NT2/D1 (cell line): ENCODE data around the gene ANK3.

Experiments
- DNase-seq: peaks from one replicate; pipeline ENCODE4 v3.0.0-alpha.2; 2011; ENCODE audit warnings: low read depth, low spot score
- H3K27me3 ChIP-seq: 2 replicates; pipeline ENCODE4 v1.6.0; 2011; ENCODE audit warnings: mild to moderate bottlenecking; ENCODE audit not compliant: insufficient read length, insufficient read depth
- H3K36me3 ChIP-seq: 2 replicates; pipeline ENCODE4 v1.6.1; 2011; ENCODE audit warnings: mild to moderate bottlenecking, low read length, mixed read lengths; ENCODE audit not compliant: insufficient read depth, insufficient read length
- H3K4me1 ChIP-seq: 2 replicates; pipeline ENCODE4 v1.5.1; 2011; ENCODE audit not compliant: insufficient read depth, insufficient read length
- H3K4me3 ChIP-seq: 2 replicates; pipeline ENCODE4 v1.5.1; 2011; ENCODE audit warnings: low read depth; ENCODE audit not compliant: insufficient read length
- H3K9ac ChIP-seq: 2 replicates; pipeline ENCODE4 v1.6.0; 2011; ENCODE audit warnings: low read depth; ENCODE audit not compliant: insufficient read length
- H3K9me3 ChIP-seq: 2 replicates; pipeline ENCODE4 v1.5.1; 2011; ENCODE audit warnings: mild to moderate bottlenecking, low read length; ENCODE audit not compliant: insufficient read depth
- SUZ12 ChIP-seq: IDR thresholded peaks from 2 replicates; pipeline ENCODE4 v1.6.1; 2011; ENCODE audit not compliant: insufficient read length, insufficient read depth; ENCODE audit errors: extremely low read depth
- YY1 ChIP-seq: IDR thresholded peaks from 2 replicates; pipeline ENCODE4 v1.6.1; 2011; ENCODE audit not compliant: insufficient read length, insufficient read depth
- ZNF274 ChIP-seq: IDR thresholded peaks from 2 replicates; pipeline ENCODE4 v1.6.1; 2011; ENCODE audit warnings: mild to moderate bottlenecking, low read depth, low read length

Gene ANK3

DNA sequence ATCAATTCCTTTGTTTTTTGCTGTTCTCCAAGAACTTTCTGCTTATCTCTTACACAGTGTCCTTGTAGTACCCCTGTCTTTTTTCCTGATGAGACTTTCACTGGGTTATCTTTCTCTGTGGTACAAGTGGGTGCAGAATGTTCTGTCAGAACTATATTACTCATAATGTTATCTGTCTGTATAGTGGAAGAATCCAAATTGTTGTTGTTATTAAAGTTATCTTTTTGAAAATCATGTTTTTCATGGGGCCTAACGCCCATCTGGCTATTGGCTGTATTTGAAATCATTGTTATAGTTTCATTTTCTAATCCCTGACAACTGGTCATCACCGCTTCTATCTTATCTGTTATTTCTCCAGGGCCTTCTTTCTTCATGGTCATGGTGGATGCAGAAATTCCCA lies 320.4 kb downstream of the ANK3 start:
- no peak overlapping the region for H3K9ac ChIP-seq
- no peak overlapping the region for H3K4me3 ChIP-seq
- no peaks in the 10 kb centered on the region for H3K4me1 ChIP-seq
- H3K27me3 ChIP-seq, result no peaks in the 10 kb centered on the region
- no peaks in the 10 kb centered on the region for H3K36me3 ChIP-seq
- no peaks in the 10 kb centered on the region for H3K9me3 ChIP-seq
- no peak for DNase-seq
- TF ChIP-seq ZNF274 (no peak), YY1 (no peak), SUZ12 (no peak)

DNA sequence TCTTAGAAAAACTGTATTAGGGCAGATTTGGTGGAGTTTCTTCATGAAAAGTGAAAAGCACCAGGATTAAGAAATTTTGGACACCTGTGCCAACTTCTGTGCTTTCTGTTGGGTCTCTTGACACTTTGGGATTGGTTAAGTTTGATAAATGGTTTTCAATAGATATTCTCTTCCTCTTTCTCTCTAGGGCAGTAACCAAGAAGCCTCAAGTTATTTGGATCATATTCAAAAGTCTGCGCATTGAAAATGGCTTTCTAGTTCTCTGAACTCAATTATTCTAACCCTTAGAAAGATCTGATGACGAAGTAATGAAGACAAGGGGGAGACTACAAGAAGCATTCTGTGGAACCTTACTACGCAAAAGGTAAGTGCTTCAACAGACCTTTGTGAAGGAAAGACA lies 339.3 kb downstream of the ANK3 start:
- Histone ChIP-seq H3K9ac (no peak overlapping the region), H3K4me1 (no peaks in the 10 kb centered on the region), H3K4me3 (no peak overlapping the region), H3K36me3 (no peaks in the 10 kb centered on the region), H3K27me3 (no peaks in the 10 kb centered on the region), H3K9me3 (no peaks in the 10 kb centered on the region)
- no peak for DNase-seq
- no peak for TF ChIP-seq ZNF274
- no peak for TF ChIP-seq SUZ12
- no peak for TF ChIP-seq YY1

DNA sequence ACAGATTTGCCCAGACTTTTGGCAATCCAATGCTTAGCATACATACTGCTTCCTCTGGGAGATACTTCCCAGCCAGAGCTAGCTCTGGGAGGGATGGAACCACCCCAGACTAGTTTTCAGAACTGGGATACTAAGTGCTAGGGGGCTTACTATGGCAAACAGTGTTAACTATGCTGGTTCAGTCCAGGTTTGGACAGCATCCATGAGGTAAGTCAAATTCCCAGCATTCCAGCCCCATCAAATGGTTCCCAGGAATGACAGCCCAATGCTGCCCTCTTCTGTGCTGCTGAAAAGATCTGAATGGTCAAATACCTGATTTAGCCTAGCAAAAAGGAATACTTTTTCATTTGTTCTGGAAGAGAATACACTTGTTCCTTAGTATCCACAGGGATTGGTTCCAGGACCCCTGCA lies 341.6 kb downstream of the ANK3 start:
- no peak for TF ChIP-seq ZNF274
- no peak for TF ChIP-seq YY1
- no peak for TF ChIP-seq SUZ12
- no peak overlapping the region for H3K9ac ChIP-seq
- no peaks in the 10 kb centered on the region for H3K27me3 ChIP-seq
- H3K9me3 ChIP-seq, result no peaks in the 10 kb centered on the region
- H3K4me3 ChIP-seq, result no peak overlapping the region
- no peaks in the 10 kb centered on the region for H3K36me3 ChIP-seq
- peak; percentile 57 for DNase-seq
- H3K4me1 ChIP-seq, result no peaks in the 10 kb centered on the region

DNA sequence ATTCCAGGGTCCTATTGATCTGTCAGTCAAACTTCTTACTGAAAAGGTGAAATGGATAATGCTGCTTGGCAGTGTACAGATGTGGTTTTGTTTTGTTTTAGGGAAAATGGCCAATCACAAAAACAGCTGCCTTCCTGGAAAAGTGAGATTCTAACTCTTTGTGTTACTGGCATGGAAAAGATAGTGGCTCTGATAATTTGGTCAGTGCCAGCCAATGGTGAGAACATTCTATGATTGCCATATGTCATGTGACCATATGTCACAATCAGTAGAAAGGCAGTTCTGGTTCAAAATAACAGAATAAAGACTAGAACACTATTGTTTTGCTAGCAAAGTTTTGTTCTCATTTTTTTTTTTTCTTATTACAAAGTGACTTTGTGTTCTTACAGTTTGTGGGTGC lies 344.1 kb downstream of the ANK3 start:
- Histone ChIP-seq H3K9ac (no peak overlapping the region), H3K4me1 (no peaks in the 10 kb centered on the region), H3K4me3 (no peak overlapping the region), H3K36me3 (no peaks in the 10 kb centered on the region), H3K27me3 (no peaks in the 10 kb centered on the region), H3K9me3 (no peaks in the 10 kb centered on the region)
- no peak for DNase-seq
- TF ChIP-seq SUZ12, result no peak
- no peak for TF ChIP-seq YY1
- TF ChIP-seq ZNF274, result no peak

DNA sequence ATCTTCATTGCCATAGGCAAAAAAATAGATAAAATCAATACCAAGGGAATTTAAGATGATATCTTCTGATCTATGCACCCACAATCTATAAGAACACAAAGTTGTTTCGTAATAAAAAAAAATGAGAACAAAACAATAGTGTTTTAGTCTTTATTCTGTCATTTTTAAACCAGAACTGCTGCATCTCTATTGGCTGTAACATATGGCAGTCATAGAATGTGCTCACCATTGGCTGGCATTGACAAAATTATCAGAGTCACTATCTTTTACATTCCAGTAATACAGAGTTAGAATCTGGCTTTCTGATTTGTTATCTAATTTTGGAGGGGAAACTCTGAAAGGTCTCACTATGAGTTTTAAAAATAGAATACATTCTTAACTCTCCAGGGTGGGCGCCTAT lies 344.7 kb downstream of the ANK3 start:
- TF ChIP-seq YY1 (no peak), SUZ12 (no peak), ZNF274 (no peak)
- no peaks in the 10 kb centered on the region for H3K9me3 ChIP-seq
- no peak overlapping the region for H3K4me3 ChIP-seq
- no peaks in the 10 kb centered on the region for H3K27me3 ChIP-seq
- no peak overlapping the region for H3K9ac ChIP-seq
- DNase-seq, result no peak
- no peaks in the 10 kb centered on the region for H3K36me3 ChIP-seq
- H3K4me1 ChIP-seq, result no peaks in the 10 kb centered on the region

DNA sequence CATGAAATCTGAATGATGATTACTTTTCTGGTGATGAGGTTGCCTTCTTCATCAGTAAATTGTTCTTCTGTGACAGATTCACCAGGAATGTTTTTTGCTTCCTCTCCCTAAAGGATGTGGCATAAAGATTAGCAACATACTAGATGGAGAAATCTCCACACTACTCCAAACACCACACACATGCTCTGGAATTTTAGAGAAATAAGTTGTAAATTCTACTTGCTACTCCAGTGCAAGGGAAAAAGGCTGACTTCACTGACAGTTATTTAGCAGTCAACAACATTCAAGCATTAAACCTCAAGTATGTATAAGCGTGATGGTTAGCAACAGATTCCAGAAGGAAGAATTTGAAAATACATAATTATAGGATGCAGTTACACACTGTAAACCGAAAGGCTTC lies 345.4 kb downstream of the ANK3 start:
- no peaks in the 10 kb centered on the region for H3K4me1 ChIP-seq
- no peaks in the 10 kb centered on the region for H3K36me3 ChIP-seq
- no peak for TF ChIP-seq ZNF274
- no peak for TF ChIP-seq YY1
- no peaks in the 10 kb centered on the region for H3K27me3 ChIP-seq
- no peak for DNase-seq
- H3K9me3 ChIP-seq, result no peaks in the 10 kb centered on the region
- H3K4me3 ChIP-seq, result no peak overlapping the region
- no peak overlapping the region for H3K9ac ChIP-seq

DNA sequence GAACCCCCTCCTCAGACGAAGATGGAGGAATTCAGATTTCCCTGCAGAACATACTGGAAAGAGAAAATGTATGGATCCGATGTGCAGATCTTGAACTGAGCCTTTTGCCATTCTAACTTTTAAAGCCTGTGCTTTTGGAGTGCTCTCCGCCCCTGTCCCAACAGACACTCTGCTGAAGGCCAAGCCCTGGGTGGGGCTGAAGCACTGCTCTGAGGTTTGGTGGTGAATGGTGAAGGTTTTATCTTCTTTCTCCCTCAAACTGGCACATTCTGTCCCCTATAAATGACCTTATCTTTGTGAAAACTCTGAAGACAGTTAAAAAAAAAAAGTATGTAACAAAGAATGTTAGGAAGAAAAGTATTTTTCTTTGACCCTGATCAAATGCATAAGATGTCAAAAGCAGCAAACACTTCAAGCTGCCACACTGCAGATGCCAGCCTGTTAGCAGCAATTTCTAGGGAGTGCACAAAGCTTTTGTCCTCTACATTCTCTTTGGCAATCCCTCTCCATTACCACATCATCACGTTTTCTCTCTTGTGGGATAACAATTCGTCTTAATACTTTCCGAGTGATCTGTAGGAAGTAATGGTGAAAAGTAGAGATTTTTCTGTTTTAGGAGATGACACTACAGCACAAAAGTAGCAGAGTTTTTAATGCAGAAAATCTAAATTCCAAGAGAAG lies 346.0 kb downstream of the ANK3 start:
- H3K4me3 ChIP-seq, result no peak overlapping the region
- no peak for TF ChIP-seq SUZ12
- no peak for TF ChIP-seq YY1
- no peak for TF ChIP-seq ZNF274
- no peaks in the 10 kb centered on the region for H3K9me3 ChIP-seq
- no peaks in the 10 kb centered on the region for H3K4me1 ChIP-seq
- no peak overlapping the region for H3K9ac ChIP-seq
- no peaks in the 10 kb centered on the region for H3K27me3 ChIP-seq
- no peaks in the 10 kb centered on the region for H3K36me3 ChIP-seq
- no peak for DNase-seq
